Sigmoid colon (tissue), 7 donors: ENCODE measurements around the gene SCAMP2. TPM values are rescaled to one million over a fixed set of nuclear protein-coding genes. Genes with fewer than 3 reads are reported as not detected.

Experiments
- DNase-seq: peaks from one replicate; pipeline ENCODE4 v3.0.0-alpha.2; 2019
- H3K27ac ChIP-seq, 4 donors: fragments of 200-600 bp; sonication (generic); one replicate each; pipeline ENCODE4 v1.5.1; 2016 to 2019; ENCODE audit warnings: mild to moderate bottlenecking in 1 of 4
- H3K27me3 ChIP-seq, 3 donors: fragments of 200-600 bp; sonication (generic); one replicate each; pipeline ENCODE4 v1.5.1; 2019; ENCODE audit warnings: mild to moderate bottlenecking in 1 of 3
- H3K36me3 ChIP-seq, 4 donors: fragments of 200-600 bp; sonication (generic); one replicate each; pipeline ENCODE4 v1.5.1; 2016 to 2019
- H3K4me1 ChIP-seq, 4 donors: fragments of 200-600 bp; sonication (generic); one replicate each; pipeline ENCODE4 v1.5.1; 2017 to 2019
- H3K4me3 ChIP-seq, 4 donors: fragments of 200-600 bp; sonication (generic); one replicate each; pipeline ENCODE4 v1.5.1; 2017 to 2019; ENCODE audit warnings: mild to moderate bottlenecking in 2 of 4, moderate library complexity in 1 of 4
- H3K9me3 ChIP-seq, 4 donors: fragments of 200-600 bp in 3 of 4; sonication (generic) in 3 of 4; one replicate each; pipeline versions ENCODE4 v1.5.1 to v1.6.1; 2013 to 2019
- EP300 ChIP-seq, 4 donors: sonication (generic); formaldehyde crosslinking; IDR thresholded peaks; one replicate each; pipeline ENCODE4 v1.6.1; 2017; ENCODE audit warnings: antibody characterized with exemption in 4 of 4
- POLR2A ChIP-seq, 2 donors: fragments of 450-650 bp; IDR thresholded peaks; one replicate each; pipeline ENCODE4 v1.6.1; 2016; ENCODE audit warnings: antibody characterized with exemption in 2 of 2, mild to moderate bottlenecking in 2 of 2, moderate library complexity in 2 of 2
- POLR2AphosphoS5 ChIP-seq, 4 donors: sonication (generic); formaldehyde crosslinking; IDR thresholded peaks; one replicate each; pipeline ENCODE4 v1.6.1; 2017; ENCODE audit warnings: antibody characterized with exemption in 4 of 4
- WGBS, 2 donors: extraction: QIAGEN DNeasy Blood & Tissue Kit; methylation state at CpG; one replicate each; pipeline ENCODE4 v1.1.7; 2013; 5-methylcytosine and 5-hydroxymethylcytosine counted together
- intact Hi-C: fragments of 100-400 bp; cut with DNase I; formaldehyde crosslinking; loops from one replicate; pipeline ENCODE4 v1.15.1; 2023
- polyA plus RNA-seq, 3 donors: library from polyadenylated mRNA; stranded (reverse); fragments of 200-250 nt; gene quantifications; one replicate each; pipeline ENCODE4 v1.2.3, GENCODE V29; 2013
- total RNA-seq, 4 donors: library from RNA; depleted of rRNA; stranded (reverse); fragments of >200 nt; gene quantifications; one replicate each; pipeline ENCODE4 v1.1.0, GENCODE V29; 2016
- TF ChIP-seq, protein P1 (sequence below), 4 experiments: fragments of 450-650 bp in 3 of 4; fragments of 200-600 bp in 1 of 4; IDR thresholded peaks; one replicate each; pipeline ENCODE4 v1.5.1; 2016 to 2019; ENCODE audit warnings: antibody characterized with exemption in 4 of 4, mild to moderate bottlenecking in 3 of 4, moderate library complexity in 2 of 4
- donor health status: healthy with polysubstance abuse.
- donor health status: Bipolar disorder and iron deficiency.
- donor health status: healthy.

The SCAMP2 gene
- total and polyA plus RNA-seq, 7 donors, result 27.8 to 131 (median 35.3) TPM

DNA sequence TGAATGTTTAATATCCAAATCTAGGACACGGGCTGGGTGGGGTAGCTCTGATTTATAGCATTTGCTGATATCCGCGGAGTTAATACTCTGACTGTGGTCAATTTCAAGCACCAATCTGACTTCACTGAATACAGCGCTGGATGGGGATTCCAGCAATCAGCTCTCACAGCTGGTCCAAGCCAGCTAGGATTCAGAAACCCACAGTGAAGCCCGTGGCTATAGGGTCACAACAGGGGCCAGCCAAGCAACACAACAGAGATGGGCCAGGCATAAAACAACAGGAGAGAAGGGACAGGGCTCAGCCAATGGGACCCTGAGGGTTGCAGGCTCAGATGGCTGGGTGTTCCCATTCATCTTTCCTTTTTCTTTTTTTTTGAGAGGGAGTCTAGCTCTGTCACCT lies 65.9 kb downstream of the SCAMP2 start:
- WGBS, 2 donors, result 46 to 79% methylated on average over 5 of the region's 5 CpGs
- intact Hi-C loops, result no loop called here

DNA sequence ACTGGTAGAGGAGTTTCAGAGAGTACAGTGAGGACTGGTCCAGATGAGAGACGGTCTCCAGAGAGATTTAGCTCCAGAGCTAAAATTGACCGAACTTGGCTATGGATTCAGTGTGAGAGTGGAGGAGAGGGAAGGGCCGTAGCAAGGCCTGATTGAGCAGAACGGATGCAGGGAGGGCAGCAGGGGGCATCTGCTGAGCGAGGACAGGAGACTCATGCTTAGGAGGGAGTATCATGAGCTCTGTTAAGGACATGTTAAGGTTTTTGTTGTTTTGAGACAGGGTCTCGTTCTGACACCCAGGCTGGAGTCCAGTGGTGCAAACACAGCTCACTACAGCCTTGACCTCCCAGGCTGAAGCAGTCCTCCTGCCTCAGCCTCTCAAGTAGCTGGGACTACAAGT lies 68.2 kb downstream of the SCAMP2 start:
- WGBS, 2 donors, result 84 to 87% methylated on average over 6 of the region's 6 CpGs

More for the DNA sequence above, 65.9 kb downstream of the SCAMP2 start:
- TF ChIP-seq POLR2A (IDR thresholded peaks at IDR 0.05) (no peak), EP300 (IDR thresholded peaks at IDR 0.05) (no peak), POLR2AphosphoS5 (IDR thresholded peaks at IDR 0.05) (no peak)
- TF ChIP-seq, protein P1, sequence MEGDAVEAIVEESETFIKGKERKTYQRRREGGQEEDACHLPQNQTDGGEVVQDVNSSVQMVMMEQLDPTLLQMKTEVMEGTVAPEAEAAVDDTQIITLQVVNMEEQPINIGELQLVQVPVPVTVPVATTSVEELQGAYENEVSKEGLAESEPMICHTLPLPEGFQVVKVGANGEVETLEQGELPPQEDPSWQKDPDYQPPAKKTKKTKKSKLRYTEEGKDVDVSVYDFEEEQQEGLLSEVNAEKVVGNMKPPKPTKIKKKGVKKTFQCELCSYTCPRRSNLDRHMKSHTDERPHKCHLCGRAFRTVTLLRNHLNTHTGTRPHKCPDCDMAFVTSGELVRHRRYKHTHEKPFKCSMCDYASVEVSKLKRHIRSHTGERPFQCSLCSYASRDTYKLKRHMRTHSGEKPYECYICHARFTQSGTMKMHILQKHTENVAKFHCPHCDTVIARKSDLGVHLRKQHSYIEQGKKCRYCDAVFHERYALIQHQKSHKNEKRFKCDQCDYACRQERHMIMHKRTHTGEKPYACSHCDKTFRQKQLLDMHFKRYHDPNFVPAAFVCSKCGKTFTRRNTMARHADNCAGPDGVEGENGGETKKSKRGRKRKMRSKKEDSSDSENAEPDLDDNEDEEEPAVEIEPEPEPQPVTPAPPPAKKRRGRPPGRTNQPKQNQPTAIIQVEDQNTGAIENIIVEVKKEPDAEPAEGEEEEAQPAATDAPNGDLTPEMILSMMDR (IDR thresholded peaks at IDR 0.05), result no peak
- Histone ChIP-seq H3K27ac (no peak overlapping the region), H3K4me3 (no peak overlapping the region), H3K27me3 (no peaks in the 10 kb centered on the region), H3K9me3 (no peaks in the 10 kb centered on the region), H3K36me3 (peaks cover 0 to 18% (median 3%) of the 10 kb centered on the region in 4 donors), H3K4me1 (no peaks in the 10 kb centered on the region)
- DNase-seq, result no peak

DNA sequence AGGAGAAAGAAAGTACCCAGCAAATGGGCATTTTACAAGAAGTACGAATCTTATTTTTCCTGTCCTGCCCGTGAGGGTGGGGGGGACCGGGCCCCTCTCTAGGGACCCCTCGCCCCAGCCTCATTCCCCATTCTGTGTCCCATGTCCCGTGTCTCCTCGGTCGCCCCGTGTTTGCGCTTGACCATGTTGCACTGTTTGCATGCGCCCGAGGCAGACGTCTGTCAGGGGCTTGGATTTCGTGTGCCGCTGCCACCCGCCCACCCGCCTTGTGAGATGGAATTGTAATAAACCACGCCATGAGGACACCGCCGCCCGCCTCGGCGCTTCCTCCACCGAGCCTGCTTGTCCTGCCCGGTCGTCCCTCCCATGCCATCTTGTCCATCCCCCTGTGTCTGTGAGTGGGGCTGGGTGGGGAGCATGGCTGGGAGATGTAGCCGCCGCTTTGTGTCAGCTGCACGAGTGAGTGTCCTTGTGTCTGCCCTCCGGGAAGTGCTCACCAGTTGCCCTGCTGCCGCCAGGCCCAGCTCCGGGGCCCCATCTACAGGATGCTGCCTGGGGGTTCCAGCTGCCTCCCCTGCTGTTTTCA lies 70.2 kb downstream of the SCAMP2 start:
- TF ChIP-seq, protein P1 (IDR thresholded peaks at IDR 0.05), result no peak
- TF ChIP-seq POLR2A (IDR thresholded peaks at IDR 0.05), result no peak
- Histone ChIP-seq H3K4me1 (peaks cover 0 to 9% (median 5%) of the 10 kb centered on the region in 4 donors), H3K36me3 (peaks cover 0 to 48% (median 9%) of the 10 kb centered on the region in 4 donors), H3K27ac (no peak overlapping the region), H3K9me3 (no peaks in the 10 kb centered on the region), H3K27me3 (no peaks in the 10 kb centered on the region), H3K4me3 (no peak overlapping the region)
- 88 to 92% methylated on average over 31 of the region's 31 CpGs for WGBS, 2 donors
- intact Hi-C loops, result no loop called here
- no peak for DNase-seq

More for the DNA sequence above, 68.2 kb downstream of the SCAMP2 start:
- H3K9me3 ChIP-seq, result no peaks in the 10 kb centered on the region
- TF ChIP-seq POLR2A (IDR thresholded peaks at IDR 0.05) (no peak), POLR2AphosphoS5 (IDR thresholded peaks at IDR 0.05) (no peak), EP300 (IDR thresholded peaks at IDR 0.05) (no peak)
- TF ChIP-seq, protein P1 (IDR thresholded peaks at IDR 0.05), result no peak
- DNase-seq, result no peak
- H3K4me1 ChIP-seq, result peaks cover 0 to 6% (median 1%) of the 10 kb centered on the region in 4 donors
- no peak overlapping the region for H3K27ac ChIP-seq
- H3K4me3 ChIP-seq, result no peak overlapping the region
- peaks cover 0 to 36% (median 9%) of the 10 kb centered on the region in 4 donors for H3K36me3 ChIP-seq
- intact Hi-C loops, result no loop called here
- no peaks in the 10 kb centered on the region for H3K27me3 ChIP-seq

DNA sequence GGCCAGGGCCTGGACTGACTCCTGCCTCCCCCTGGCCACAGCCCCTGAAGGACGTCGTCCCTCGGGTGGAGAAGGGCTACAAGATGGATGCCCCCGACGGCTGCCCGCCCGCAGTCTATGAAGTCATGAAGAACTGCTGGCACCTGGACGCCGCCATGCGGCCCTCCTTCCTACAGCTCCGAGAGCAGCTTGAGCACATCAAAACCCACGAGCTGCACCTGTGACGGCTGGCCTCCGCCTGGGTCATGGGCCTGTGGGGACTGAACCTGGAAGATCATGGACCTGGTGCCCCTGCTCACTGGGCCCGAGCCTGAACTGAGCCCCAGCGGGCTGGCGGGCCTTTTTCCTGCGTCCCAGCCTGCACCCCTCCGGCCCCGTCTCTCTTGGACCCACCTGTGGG lies 70.9 kb downstream of the SCAMP2 start:
- peaks cover 0 to 9% (median 5%) of the 10 kb centered on the region in 4 donors for H3K4me1 ChIP-seq
- no peak overlapping the region for H3K4me3 ChIP-seq
- H3K27me3 ChIP-seq, result no peaks in the 10 kb centered on the region
- no peak overlapping the region for H3K27ac ChIP-seq
- intact Hi-C loops, result no loop called here
- TF ChIP-seq, protein P1 (IDR thresholded peaks at IDR 0.05), result no peak
- TF ChIP-seq POLR2A (IDR thresholded peaks at IDR 0.05) (no peak), EP300 (IDR thresholded peaks at IDR 0.05) (no peak), POLR2AphosphoS5 (IDR thresholded peaks at IDR 0.05) (no peak)
- H3K9me3 ChIP-seq, result no peaks in the 10 kb centered on the region
- peaks cover 0 to 48% (median 9%) of the 10 kb centered on the region in 4 donors for H3K36me3 ChIP-seq
- DNase-seq, result no peak
- 92 to 94% methylated on average over 20 of the region's 20 CpGs for WGBS, 2 donors
